GM12865 (cell line): ENCODE measurements around the gene HLA-A.

ENCODE experiments used
- DNase-seq: peaks from one replicate; pipeline ENCODE4 v3.0.0; 2010; ENCODE audit warnings: low read depth
- H3K4me3 ChIP-seq: 2 replicates; pipeline ENCODE4 v1.5.1; 2011; ENCODE audit warnings: mild to moderate bottlenecking, low read depth, low read length, control low read depth
- TF ChIP-seq, protein P1 (sequence below): IDR thresholded peaks from 2 replicates; pipeline ENCODE4 v1.5.1; 2011; ENCODE audit warnings: low read length, control low read depth, low read depth, inconsistent platforms; ENCODE audit not compliant: insufficient read depth; ENCODE audit errors: missing control alignments

Gene HLA-A

DNA sequence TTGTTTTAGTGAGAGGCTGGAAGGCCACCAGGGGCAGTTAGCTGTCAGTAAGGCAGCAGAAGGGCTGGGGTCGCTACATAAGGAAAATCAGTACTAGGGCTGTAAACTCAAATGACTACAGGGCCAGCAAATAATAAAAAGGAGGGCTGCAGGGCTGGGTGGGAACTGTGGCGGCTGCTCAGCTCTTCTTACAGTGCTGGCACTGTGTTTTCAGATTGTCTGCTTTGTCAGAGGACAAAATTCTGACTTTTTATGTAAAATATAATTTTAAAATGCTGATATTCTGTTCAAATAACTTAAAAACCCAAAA is 23.2 kb downstream of the HLA-A start:
- DNase-seq, result no peak
- TF ChIP-seq, protein P1, sequence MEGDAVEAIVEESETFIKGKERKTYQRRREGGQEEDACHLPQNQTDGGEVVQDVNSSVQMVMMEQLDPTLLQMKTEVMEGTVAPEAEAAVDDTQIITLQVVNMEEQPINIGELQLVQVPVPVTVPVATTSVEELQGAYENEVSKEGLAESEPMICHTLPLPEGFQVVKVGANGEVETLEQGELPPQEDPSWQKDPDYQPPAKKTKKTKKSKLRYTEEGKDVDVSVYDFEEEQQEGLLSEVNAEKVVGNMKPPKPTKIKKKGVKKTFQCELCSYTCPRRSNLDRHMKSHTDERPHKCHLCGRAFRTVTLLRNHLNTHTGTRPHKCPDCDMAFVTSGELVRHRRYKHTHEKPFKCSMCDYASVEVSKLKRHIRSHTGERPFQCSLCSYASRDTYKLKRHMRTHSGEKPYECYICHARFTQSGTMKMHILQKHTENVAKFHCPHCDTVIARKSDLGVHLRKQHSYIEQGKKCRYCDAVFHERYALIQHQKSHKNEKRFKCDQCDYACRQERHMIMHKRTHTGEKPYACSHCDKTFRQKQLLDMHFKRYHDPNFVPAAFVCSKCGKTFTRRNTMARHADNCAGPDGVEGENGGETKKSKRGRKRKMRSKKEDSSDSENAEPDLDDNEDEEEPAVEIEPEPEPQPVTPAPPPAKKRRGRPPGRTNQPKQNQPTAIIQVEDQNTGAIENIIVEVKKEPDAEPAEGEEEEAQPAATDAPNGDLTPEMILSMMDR, result no peak
- peak overlapping the region; percentile 68 for H3K4me3 ChIP-seq

DNA sequence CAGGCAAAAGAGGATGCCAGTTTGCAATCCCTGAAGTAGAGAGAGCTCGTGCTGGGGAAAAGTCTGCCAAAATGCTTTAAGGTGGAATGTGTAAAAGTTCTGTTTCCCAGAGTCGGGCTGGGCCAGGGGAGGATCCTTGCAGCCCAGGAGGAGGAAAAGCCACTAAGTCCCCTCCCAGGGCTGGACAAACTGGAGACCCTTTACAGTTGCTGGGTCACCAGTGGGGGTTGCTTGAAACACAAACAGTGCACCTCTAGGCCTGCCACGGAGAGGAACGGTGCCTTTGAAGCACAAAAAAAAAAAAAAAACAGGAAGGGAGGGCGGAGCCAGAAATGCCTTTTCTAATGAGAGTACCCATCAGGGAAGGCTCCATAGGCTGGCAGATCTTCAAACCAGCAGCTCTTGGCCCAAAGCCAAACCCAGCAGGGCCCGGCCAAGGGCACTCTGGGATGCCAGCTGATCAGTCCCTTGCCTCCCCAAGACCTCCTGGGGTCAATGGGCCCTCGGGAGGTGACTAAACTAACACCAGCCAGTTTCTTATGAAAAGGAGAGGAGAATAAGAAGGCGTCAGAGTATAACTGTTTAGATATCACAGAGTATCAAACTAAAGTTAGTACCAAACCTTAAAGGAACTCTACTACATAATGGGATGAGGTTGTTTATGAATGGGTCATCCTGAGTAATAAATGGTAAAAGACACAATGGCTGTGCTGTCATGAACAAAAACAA is 23.7 kb downstream of the HLA-A start:
- peak; percentile 77 for DNase-seq
- TF ChIP-seq, protein P1, result no peak
- peak overlapping the region; percentile 68 for H3K4me3 ChIP-seq

- DNase-seq, result no peak
- no peak overlapping the region for H3K4me3 ChIP-seq
- TF ChIP-seq, protein P1, result no peak
Observed at GRCh38 chr6:29967379-29968010, 25.2 kb downstream of the HLA-A start.

GRCh38 chr6:29968130-29968529 is 25.8 kb downstream of the HLA-A start:
- no peak for DNase-seq
- H3K4me3 ChIP-seq, result no peak overlapping the region
- TF ChIP-seq, protein P1, result no peak

DNA sequence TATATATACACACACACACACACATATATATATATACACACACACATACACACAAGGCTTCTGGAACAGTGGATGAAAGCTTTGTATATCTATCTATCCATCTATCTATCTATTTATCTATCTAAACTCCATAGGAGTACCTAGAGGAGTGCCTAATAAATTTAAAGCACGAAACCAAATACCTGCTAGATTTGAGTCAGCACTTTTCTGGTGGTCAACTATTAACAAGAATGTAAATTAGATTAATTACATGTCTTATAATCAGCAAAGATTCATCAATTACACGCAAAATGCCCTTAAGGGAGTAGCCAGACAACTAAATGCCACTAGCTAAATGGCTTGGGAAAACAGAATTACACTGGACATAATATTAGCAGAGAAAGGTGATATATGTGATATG is 26.6 kb downstream of the HLA-A start:
- no peak overlapping the region for H3K4me3 ChIP-seq
- no peak for DNase-seq
- TF ChIP-seq, protein P1, result no peak

- no peak overlapping the region for H3K4me3 ChIP-seq
- no peak for DNase-seq
- TF ChIP-seq, protein P1, result no peak
Observed at GRCh38 chr6:29970711-29971110, 28.4 kb downstream of the HLA-A start.
